GM12865 (cell line): ENCODE results near the gene DNAJB14.
"Not testable (repeated sequence)": the region's sequence is repeated elsewhere in the genome, so short reads cannot be mapped to it uniquely, and the experiment has no call there.

Source experiments
- DNase-seq: peaks from one replicate; pipeline ENCODE4 v3.0.0; 2010; ENCODE audit warnings: low read depth
- H3K4me3 ChIP-seq: 2 replicates; pipeline ENCODE4 v1.5.1; 2011; ENCODE audit warnings: mild to moderate bottlenecking, low read depth, low read length, control low read depth
- CTCF ChIP-seq: IDR thresholded peaks from 2 replicates; pipeline ENCODE4 v1.5.1; 2011; ENCODE audit warnings: low read length, control low read depth, low read depth, inconsistent platforms; ENCODE audit not compliant: insufficient read depth; ENCODE audit errors: missing control alignments

The DNAJB14 gene

DNA sequence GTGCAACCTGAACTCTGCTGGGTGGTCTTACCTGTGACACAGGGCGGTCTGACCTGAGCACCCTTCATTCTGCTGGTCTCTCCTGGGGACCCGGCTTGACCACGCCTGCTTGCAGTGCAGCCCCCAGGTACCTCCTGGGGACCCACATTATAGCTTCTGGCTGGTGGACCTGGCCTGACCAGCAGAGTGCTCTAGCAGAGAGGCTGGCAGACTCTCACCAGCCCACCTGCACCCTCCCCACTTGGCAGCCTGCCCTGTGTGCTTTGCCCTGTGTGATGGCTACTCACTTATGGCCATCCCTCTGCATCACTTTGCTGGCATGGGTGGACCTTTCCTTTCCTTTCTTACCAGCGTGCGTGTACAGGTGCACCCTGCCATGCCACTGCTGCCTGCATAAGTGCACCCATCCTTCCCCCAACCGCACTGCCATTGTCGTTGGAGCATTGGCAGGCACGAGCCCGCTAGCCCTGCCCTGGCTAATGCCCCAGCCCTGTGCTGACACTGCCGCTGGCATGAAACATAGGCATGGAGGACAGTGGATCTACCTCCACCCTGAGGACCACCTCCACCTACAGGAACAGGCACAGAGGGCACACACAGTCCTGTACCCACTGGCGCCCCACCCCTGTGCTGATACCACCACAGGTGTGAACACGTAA lies 25.2 kb upstream of the DNAJB14 start:
- no peak overlapping the region for H3K4me3 ChIP-seq
- TF ChIP-seq CTCF = no peak
- no peak for DNase-seq

DNA sequence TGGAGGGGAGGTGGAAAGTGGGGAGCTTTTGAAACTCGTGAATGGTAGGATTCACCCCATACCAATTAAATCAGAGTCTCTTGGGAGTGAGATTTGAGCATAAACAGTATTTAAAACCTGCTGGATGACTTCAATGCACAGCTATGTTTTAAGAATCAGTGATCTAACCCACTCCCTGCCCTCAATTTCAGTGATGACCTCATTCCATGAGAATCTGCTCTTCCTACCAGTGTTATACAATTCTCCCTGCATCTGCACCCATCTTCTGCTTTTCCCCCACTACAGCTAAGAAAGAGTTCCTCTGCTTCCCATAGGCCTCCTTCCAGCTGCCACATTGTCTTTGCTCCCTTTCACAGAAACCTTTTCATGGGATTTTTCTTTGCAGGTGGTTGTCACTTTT lies 21.9 kb upstream of the DNAJB14 start:
- TF ChIP-seq CTCF = no peak
- no peak for DNase-seq
- H3K4me3 ChIP-seq = no peak overlapping the region

- H3K4me3 ChIP-seq = no peak overlapping the region
- TF ChIP-seq CTCF = no peak
- DNase-seq = no peak
Measured at GRCh38 chr4:99966692-99967091, 20.3 kb upstream of the DNAJB14 start.

DNA sequence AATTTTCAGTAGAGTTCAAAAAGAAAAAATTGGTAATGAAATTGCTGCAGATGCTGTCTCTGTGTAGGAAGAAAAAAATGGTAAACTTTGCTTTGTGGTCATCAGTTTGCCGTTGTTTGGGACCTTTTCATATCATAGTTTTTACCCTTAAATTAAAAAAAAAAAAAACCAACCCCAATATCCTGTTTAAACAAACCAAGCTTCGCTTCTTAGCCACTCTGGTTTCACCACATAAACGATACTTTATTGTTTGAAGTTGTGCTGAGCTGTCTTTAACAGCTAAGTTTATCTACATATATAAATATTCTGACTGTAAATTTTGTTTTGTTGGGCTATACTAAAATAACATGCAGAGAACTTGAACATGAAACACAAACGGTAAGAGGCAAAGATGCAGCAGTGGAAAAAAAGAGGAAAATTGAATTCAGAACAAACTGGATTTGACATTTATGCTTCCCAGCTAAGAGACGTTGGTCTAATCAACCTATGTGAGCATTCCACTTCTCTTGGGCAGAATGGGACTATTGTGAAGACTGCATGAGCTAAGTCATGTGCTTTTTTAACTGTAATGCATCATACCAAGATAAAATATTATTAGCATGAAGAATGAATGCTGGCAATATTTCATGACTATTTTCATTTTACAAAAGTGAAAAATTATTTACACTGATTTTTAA lies 19.4 kb upstream of the DNAJB14 start:
- TF ChIP-seq CTCF = no peak
- no peak for DNase-seq
- H3K4me3 ChIP-seq = no peak overlapping the region

DNA sequence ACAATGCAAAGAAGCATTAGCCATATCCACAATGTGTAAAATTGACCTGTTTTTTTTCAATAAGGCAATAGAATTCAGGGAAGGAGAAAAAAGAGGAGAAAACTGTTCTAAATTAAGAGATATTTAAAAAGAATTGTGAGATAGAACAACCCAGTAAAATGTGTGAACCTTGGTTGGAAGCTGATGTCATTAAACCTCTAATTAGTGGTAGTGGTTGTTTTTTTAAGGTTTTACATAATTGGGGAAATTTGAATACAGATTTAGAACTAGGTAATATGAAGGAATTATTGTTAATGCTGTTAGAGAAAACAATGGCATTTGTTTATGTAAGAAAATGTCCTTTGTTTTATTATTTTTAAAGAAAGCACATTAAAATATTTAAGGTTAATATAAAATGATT lies 18.8 kb upstream of the DNAJB14 start:
- no peak overlapping the region for H3K4me3 ChIP-seq
- no peak for TF ChIP-seq CTCF
- no peak for DNase-seq

- DNase-seq = no peak
- no peak overlapping the region for H3K4me3 ChIP-seq
- TF ChIP-seq CTCF = no peak
Measured at GRCh38 chr4:99961711-99962110, 15.3 kb upstream of the DNAJB14 start.

DNA sequence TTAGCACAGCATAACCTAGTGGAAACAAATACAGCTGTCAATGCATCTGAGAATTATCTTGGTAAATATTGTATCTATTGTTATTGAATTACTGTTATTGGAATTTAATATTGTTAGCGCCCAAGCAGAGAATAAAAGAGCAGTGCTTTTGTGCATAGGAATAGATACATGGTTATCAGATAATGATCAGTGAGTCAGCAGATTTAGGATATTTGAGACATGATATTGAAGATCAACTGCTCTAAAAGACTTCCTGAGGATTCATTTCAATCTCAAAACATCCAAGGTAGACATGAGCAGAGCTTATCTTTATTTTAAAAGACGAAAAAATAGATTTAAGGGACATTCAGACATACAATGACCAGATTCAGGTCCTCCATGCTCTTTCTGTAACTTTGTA lies 14.2 kb upstream of the DNAJB14 start:
- H3K4me3 ChIP-seq = no peak overlapping the region
- no peak for DNase-seq
- no peak for TF ChIP-seq CTCF

DNA sequence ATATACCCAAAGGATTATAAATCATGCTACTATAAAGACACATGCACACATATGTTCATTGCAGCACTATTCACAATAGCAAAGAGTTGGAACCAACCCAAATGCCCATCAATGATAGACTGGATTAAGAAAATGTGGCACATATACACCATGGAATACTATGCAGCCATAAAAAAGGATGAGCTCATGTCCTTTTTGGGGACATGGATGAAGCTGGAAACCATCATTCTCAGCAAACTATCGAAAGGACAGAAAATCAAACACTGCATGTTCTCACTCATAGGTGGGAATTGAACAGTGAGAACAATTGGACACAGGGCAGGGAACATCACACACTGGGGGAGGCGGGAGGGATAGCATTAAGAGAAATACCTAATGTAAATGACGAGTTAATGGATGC lies 11.8 kb upstream of the DNAJB14 start:
- H3K4me3 ChIP-seq = not testable (repeated sequence)

More for the DNA sequence above, 11.8 kb upstream of the DNAJB14 start:
- DNase-seq = not testable (repeated sequence)
